ENCODE measurements around the gene CCNF. TPM values are rescaled to one million over a fixed set of nuclear protein-coding genes. Genes with fewer than 3 reads are reported as not detected.

Gene CCNF
- total and polyA plus RNA-seq, 10 of the 15 experiments (the other 5 are each of a cell fraction or from before 2014, with no cell fraction given) = 4.0 to 63.2 (median 27.5) TPM

DNA sequence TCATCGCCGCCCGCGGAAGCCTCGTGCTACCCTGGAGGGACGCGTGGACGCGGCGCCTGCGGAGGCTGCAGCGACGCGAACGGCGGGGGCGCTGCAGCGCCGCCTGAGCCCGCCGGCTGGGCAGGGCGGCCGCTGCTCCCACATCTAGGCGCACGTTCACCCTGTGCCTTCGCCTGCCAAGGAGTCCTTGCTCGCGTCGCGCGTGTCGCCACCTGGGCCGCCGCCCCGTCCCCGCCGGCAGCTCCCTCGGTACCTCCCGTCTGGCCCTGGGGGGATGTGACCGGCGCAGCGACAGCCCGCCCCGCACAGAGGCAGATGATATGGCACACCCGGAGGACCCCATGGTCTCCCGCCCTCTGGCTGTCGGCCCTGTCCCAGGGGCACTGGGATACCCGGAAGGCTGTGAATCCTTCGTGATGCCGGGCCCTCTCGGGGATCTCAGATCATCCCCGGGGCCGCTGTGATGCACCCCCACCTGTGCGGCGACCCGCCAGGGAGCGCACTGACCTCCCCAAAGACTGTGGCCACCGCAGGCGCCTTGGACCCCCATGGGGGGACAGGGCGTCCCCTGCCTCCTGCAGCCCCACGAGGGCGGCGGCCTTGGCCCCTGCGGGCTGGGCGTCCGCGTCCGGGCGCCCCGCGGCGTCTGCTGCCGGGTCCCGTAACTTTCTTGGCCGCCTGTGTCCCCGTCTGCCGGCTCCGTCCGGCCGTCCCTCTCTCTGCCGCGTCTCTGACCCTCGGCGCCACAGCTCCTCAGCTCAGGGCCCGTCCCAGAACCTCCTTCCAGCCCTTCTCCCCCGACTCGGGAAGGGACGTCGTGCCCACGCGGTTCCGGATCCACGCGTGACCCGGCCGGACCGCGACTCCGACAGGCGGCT lies 45.0 kb downstream of the CCNF start (continued):
- TF ChIP-seq, protein P1, sequence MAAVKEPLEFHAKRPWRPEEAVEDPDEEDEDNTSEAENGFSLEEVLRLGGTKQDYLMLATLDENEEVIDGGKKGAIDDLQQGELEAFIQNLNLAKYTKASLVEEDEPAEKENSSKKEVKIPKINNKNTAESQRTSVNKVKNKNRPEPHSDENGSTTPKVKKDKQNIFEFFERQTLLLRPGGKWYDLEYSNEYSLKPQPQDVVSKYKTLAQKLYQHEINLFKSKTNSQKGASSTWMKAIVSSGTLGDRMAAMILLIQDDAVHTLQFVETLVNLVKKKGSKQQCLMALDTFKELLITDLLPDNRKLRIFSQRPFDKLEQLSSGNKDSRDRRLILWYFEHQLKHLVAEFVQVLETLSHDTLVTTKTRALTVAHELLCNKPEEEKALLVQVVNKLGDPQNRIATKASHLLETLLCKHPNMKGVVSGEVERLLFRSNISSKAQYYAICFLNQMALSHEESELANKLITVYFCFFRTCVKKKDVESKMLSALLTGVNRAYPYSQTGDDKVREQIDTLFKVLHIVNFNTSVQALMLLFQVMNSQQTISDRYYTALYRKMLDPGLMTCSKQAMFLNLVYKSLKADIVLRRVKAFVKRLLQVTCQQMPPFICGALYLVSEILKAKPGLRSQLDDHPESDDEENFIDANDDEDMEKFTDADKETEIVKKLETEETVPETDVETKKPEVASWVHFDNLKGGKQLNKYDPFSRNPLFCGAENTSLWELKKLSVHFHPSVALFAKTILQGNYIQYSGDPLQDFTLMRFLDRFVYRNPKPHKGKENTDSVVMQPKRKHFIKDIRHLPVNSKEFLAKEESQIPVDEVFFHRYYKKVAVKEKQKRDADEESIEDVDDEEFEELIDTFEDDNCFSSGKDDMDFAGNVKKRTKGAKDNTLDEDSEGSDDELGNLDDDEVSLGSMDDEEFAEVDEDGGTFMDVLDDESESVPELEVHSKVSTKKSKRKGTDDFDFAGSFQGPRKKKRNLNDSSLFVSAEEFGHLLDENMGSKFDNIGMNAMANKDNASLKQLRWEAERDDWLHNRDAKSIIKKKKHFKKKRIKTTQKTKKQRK (IDR thresholded peaks at IDR 0.05; ENCODE audit: low read depth, low read length) = no peak
- no peak for TF ChIP-seq CHD2 (IDR thresholded peaks at IDR 0.05; ENCODE audit: borderline replicate concordance, low read depth, low read length)
- TF ChIP-seq PAX8 (IDR thresholded peaks at IDR 0.05) = no peak
- TF ChIP-seq, protein P2, sequence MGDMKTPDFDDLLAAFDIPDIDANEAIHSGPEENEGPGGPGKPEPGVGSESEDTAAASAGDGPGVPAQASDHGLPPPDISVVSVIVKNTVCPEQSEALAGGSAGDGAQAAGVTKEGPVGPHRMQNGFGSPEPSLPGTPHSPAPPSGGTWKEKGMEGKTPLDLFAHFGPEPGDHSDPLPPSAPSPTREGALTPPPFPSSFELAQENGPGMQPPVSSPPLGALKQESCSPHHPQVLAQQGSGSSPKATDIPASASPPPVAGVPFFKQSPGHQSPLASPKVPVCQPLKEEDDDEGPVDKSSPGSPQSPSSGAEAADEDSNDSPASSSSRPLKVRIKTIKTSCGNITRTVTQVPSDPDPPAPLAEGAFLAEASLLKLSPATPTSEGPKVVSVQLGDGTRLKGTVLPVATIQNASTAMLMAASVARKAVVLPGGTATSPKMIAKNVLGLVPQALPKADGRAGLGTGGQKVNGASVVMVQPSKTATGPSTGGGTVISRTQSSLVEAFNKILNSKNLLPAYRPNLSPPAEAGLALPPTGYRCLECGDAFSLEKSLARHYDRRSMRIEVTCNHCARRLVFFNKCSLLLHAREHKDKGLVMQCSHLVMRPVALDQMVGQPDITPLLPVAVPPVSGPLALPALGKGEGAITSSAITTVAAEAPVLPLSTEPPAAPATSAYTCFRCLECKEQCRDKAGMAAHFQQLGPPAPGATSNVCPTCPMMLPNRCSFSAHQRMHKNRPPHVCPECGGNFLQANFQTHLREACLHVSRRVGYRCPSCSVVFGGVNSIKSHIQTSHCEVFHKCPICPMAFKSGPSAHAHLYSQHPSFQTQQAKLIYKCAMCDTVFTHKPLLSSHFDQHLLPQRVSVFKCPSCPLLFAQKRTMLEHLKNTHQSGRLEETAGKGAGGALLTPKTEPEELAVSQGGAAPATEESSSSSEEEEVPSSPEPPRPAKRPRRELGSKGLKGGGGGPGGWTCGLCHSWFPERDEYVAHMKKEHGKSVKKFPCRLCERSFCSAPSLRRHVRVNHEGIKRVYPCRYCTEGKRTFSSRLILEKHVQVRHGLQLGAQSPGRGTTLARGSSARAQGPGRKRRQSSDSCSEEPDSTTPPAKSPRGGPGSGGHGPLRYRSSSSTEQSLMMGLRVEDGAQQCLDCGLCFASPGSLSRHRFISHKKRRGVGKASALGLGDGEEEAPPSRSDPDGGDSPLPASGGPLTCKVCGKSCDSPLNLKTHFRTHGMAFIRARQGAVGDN (IDR thresholded peaks at IDR 0.05) = peak; percentile 83
- TF ChIP-seq, protein P3, sequence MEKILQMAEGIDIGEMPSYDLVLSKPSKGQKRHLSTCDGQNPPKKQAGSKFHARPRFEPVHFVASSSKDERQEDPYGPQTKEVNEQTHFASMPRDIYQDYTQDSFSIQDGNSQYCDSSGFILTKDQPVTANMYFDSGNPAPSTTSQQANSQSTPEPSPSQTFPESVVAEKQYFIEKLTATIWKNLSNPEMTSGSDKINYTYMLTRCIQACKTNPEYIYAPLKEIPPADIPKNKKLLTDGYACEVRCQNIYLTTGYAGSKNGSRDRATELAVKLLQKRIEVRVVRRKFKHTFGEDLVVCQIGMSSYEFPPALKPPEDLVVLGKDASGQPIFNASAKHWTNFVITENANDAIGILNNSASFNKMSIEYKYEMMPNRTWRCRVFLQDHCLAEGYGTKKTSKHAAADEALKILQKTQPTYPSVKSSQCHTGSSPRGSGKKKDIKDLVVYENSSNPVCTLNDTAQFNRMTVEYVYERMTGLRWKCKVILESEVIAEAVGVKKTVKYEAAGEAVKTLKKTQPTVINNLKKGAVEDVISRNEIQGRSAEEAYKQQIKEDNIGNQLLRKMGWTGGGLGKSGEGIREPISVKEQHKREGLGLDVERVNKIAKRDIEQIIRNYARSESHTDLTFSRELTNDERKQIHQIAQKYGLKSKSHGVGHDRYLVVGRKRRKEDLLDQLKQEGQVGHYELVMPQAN (conservative IDR thresholded peaks at IDR 0.05) = 0 out of 2 replicates have a peak, but pooled peaks have one; percentile 45
- TF ChIP-seq, protein P4, sequence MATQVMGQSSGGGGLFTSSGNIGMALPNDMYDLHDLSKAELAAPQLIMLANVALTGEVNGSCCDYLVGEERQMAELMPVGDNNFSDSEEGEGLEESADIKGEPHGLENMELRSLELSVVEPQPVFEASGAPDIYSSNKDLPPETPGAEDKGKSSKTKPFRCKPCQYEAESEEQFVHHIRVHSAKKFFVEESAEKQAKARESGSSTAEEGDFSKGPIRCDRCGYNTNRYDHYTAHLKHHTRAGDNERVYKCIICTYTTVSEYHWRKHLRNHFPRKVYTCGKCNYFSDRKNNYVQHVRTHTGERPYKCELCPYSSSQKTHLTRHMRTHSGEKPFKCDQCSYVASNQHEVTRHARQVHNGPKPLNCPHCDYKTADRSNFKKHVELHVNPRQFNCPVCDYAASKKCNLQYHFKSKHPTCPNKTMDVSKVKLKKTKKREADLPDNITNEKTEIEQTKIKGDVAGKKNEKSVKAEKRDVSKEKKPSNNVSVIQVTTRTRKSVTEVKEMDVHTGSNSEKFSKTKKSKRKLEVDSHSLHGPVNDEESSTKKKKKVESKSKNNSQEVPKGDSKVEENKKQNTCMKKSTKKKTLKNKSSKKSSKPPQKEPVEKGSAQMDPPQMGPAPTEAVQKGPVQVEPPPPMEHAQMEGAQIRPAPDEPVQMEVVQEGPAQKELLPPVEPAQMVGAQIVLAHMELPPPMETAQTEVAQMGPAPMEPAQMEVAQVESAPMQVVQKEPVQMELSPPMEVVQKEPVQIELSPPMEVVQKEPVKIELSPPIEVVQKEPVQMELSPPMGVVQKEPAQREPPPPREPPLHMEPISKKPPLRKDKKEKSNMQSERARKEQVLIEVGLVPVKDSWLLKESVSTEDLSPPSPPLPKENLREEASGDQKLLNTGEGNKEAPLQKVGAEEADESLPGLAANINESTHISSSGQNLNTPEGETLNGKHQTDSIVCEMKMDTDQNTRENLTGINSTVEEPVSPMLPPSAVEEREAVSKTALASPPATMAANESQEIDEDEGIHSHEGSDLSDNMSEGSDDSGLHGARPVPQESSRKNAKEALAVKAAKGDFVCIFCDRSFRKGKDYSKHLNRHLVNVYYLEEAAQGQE (IDR thresholded peaks at IDR 0.05; ENCODE audit: low read depth, low read length) = no peak
- 0 out of 2 replicates have a peak, but pooled peaks have one; percentile 6 for TF ChIP-seq YY1 (IDR thresholded peaks at IDR 0.05; ENCODE audit: low read depth, low read length)
- TF ChIP-seq TCF3 (IDR thresholded peaks at IDR 0.05; ENCODE audit: borderline replicate concordance, insufficient read depth, low read depth, low read length) = 0 out of 2 replicates have a peak, but pooled peaks have one; percentile 32
- no peak for TF ChIP-seq PML (IDR thresholded peaks at IDR 0.05; ENCODE audit: low read length)
